Measurements from ENCODE around the gene MEGF11.
A peak's percentile ranks its signal among the peaks of the same experiment; 100 is the strongest.

MEGF11 gene

DNA sequence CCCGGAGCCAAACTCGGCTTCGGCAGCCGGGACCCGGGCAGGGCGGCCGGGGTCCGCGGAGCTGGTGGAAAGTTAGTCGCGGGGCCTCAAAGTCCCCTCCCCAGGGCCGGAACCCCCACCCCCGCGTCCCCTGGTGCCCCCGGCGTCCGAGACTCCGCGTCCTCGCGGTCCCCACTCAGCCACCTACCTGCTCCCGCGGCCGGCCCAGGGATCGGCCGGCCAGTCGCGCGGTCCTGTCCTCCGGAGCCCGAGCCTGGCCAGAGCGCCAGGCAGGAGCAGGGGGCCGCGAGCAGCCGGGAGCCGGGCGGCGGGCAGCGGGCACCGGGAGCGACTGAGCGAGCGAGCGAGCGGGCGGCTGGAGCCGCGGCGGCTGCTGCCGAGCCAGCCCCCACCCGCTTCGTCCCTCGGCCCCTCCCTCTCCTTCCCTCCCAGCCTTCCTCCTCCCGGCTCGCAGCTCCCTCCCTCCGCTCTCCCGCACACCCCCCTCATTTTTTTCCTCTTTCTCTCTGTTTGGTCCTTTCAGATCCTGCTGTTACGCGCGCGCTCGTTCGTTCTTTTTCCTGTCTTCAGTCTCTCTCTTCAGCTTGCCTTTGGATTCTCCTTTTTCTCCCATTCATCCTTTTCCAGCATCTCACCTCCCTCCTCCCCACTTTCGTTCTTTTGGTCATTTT, at the start of gene MEGF11:
MEGF11 (minus strand) TSS at position 333 of the 671 bp plus-strand sequence. CDS start 125,347 bp downstream, outside the sequence.
- no peak for DNase-seq (ENCODE audit: low read depth)

- no peak for DNase-seq (ENCODE audit: low read depth)
Observed at GRCh38 chr15:66302489-66303278, 49.1 kb upstream of the MEGF11 start.

- no peak for DNase-seq (ENCODE audit: low read depth)
Observed at GRCh38 chr15:66298803-66299251, 45.3 kb upstream of the MEGF11 start.

DNA sequence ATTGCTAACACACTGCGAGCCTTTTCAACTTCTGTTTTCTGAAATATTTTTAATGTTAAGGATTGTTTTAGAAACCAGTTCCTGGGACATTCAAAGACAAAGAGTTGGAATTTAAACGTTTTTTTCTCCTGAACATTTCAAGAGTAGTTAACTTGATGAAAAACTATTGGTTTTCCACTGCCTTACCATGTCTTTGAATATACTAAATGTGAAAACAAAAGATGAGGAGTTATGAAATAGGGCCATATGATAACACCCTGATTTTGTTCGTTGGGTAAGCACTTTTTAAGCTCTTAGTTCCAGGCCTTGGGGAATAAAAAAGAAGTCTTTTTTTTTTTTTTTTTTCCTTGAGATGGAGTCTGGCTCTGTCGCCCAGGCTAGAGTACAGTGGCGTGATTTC, 42.6 kb upstream of the MEGF11 start:
- DNase-seq (ENCODE audit: low read depth), result no peak

GRCh38 chr15:66294932-66295235, 41.3 kb upstream of the MEGF11 start:
- no peak for DNase-seq (ENCODE audit: low read depth)

- no peak for DNase-seq (ENCODE audit: low read depth)
Observed at GRCh38 chr15:66294157-66294931, 40.8 kb upstream of the MEGF11 start.

GRCh38 chr15:66293419-66294156, 40.0 kb upstream of the MEGF11 start, which contains the start of gene DIS3L:
Gene DIS3L (plus strand): TSS chr15:66293568. CDS start chr15:66293597, 29 bp downstream.
- peak; percentile 33 for DNase-seq (ENCODE audit: low read depth)

- DNase-seq (ENCODE audit: low read depth), result no peak
Observed at GRCh38 chr15:66292571-66293418, 39.2 kb upstream of the MEGF11 start.

DNA sequence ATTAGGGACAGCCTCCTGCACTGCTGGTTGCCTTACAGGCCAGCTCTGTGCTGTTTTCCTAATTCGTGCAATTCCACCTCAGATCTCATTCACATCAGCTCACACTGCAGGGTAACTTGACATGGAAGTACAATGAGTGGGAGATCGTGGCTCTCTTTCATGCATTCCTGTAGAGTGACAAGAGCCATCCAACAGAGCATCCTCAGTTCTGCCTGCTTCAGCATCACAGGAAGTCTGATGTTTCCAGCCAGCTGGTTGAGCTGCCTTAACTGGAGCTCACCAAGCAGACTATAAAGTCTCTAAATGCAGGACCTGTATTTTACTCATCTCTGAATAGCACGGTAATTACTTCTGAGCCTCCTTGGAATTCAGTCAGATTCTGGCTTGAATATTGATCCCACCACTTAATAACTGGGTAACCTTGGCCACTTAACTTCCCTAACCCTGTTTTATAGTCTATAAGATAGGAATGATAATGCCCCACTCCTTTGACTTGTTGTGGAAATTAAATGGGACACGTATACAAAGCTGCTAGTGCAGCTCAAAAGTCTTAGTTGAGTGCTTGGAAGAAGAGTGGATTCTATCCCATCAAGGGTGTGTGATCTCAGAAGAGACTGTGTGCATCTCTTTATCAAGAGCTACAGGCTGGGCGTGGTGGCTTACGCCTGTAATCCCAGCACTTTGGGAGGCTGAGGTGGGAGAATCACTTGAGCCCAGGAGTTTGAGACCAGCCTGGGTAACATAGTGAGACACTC, 38.4 kb upstream of the MEGF11 start:
- no peak for DNase-seq (ENCODE audit: low read depth)

GRCh38 chr15:66290518-66290917, 37.0 kb upstream of the MEGF11 start:
- no peak for DNase-seq (ENCODE audit: low read depth)

- no peak for DNase-seq (ENCODE audit: low read depth)
Observed at GRCh38 chr15:66290007-66290406, 36.5 kb upstream of the MEGF11 start.

DNA sequence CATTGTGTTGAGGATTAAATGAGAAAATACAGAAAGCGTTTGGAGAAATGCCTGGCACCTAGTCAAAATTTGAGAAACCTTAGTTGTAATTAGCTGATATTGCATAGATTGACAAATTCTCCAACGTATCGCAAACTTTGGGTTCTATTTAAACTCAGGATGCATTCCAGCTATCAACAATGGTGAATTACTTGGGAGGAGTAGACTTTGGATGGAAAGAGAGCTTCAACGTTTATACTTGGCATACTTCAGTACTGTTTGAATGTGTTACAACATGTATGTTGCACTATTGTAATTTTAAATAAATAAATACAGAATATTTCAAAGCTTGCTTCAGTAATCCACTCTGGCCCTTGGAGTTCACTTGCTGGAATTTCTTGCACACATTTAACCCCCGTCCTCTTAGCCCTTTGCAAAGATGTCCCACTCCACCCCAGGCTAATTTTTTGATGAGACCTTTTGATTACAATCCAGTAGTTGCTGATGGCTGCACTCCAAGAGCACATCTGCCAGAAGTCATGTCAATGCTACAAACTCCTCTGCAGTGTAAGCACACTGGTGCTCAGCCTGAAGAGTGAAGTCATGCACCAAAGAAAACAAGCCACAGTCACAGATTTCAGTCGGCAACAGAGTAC, 35.1 kb upstream of the MEGF11 start:
- no peak for DNase-seq (ENCODE audit: low read depth)

DNA sequence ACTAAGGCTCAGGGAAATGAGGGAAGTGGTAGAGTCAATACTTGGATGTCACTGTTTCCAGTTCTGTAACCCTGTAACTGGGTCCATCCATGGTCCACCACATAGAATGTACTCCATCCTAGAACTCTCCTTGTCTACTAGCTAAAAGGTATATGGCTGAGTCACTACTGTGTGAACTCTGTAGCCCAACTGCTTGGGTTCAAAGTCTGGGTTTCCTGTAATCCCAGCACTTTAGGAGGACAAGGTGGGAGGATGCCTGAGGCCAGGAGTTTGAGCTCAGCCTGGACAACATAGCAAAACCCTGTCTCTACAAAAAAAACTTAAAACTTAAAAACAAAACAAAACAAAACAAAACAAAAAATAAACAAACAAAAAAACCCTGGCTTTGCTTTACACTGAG, 34.5 kb upstream of the MEGF11 start:
- no peak for DNase-seq (ENCODE audit: low read depth)

GRCh38 chr15:66287461-66288057, 34.0 kb upstream of the MEGF11 start:
- no peak for DNase-seq (ENCODE audit: low read depth)

- DNase-seq (ENCODE audit: low read depth), result no peak
Observed at GRCh38 chr15:66285533-66286280, 32.2 kb upstream of the MEGF11 start.

GRCh38 chr15:66284271-66284670, 30.7 kb upstream of the MEGF11 start:
- no peak for DNase-seq (ENCODE audit: low read depth)

DNA sequence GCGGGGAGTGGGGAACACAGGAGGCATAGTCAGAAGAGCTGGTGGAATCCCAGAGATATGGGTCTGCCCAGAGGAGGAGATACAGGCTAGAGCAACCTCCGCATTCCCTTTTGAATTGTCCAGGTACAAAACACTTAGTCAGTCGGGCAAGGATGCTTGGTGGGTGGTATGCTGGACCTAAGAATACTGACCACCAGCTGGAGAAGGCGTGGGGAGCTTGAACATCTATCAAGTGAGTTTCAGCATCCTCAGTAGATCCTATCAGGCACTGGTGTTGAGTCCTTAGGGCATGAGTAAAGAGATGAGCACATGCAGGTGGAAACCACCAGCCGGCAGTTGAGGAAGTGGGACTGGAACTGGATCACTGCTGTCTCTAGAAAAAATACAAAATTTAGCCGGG, 25.1 kb upstream of the MEGF11 start:
- no peak for DNase-seq (ENCODE audit: low read depth)

DNA sequence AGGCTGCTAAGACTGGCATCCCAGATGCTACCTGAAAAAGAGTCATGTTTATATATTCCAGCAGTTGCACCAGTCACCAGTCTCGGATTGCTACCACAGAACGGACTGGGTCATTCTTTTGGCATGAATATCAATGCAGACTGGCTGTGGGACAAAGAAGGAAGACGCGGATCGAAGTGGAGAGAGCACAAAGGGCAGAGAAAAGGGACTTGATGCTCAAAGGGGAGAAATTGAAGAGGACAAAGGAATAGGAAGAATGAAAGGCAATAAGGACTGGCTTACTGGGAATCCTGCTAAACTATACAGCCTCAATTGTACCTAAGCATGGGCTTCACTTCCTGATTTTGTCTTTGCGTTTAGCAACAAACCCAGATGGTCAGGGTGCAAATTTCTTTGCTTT, 24.5 kb upstream of the MEGF11 start:
- DNase-seq (ENCODE audit: low read depth), result no peak

GRCh38 chr15:66276546-66276945, 23.0 kb upstream of the MEGF11 start:
- no peak for DNase-seq (ENCODE audit: low read depth)
